HG02884 (cell line): ENCODE data around the gene MTFMT.

Experiments used
- ATAC-seq: cut with Tn5 transposase; IDR thresholded peaks from one replicate; pipeline ENCODE4 v1.9.1; 2021; ENCODE audit warnings: mild to moderate bottlenecking, moderate library complexity; ENCODE audit not compliant: unreplicated experiment

The MTFMT gene

DNA sequence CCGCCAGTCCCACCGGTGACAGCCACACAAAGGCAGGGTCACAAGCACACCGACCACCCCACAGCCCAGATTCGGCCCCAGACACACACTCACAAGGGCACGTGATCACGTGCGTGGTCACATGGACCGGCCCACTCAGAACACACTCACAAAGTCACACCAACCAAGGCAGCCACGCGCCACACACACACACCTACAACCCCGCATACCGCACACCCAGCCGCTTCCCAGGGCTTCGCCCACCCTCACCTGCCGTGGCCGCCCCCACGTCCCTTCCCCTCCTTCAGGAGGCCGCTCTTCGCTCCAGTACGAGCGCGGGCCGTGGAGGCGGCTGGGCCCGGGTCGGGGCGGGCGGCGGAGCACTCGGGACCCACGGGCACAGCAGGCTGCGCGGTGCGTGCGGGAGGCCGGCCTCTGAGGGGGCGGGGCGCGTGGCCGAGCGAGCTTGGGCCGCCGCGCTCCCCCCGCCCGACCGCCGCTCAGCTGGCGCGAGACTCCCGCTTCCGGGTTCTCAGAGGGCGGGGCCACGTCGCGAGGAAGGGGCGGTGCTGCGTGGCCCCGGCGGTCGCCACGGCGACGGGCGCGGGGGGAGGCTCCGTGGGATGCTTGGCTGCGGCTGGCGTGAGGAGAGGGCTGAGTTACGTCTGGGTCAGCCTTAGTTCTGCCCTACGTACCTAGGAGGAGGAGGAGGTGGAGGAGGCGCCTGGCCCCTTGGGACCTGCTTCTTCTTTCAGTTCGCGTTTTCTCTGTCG is 39.8 kb downstream of the MTFMT start, which contains the start of gene SPG21:
Gene SPG21, minus strand, starts transcription at position 499 of the 752 bp plus-strand sequence. CDS start 6,345 bp downstream, outside the sequence.
- peak; percentile 94 for ATAC-seq

DNA sequence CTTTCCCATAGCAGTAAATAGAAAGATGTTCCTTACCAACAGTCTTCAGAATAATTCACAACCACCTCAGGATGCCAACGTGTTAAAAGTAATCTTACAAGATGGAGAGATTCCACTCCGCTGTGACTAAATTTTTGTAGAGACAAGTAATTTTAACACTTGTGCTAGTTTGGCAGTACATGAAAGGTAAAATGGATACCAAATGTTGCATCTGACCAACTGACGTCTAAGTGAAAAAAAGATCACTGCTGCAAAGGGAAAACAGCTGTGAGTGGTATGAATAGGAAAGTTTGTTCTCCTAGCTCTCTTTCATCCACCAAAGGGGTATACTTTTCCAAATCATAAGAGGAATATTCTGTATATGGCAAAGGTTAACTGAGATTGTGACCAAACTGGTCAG is 42.3 kb downstream of the MTFMT start:
- no peak for ATAC-seq

DNA sequence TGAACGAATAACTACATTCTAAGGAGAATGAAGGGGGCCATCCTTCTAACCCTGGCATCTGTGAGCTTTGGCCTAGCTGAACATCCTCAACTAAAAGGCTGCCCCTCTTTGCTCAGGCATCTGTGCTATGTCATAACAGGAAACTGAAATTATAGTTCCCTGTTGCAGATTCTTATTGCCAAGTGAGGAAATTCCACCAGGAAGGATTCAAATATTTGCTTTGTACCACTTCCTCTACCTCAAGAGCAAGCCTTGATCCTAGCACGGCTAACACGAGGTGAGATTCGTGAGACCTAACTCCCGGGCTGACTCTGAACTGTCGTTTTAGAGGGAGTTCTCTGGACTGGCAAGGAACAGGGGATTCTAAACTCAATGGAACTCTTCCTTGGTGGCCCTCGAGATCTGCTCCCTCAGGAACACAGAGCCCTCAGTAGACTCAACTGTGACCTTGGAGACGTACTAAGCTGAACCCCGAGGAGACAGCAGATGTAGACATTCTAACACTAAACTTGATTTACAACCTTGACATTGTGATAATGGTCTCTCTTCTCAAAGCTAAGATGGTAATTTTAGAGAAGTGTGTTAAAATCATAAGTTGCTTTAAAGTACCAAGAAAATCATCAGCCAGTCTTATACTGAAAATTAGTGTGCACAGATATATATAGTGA is 43.9 kb downstream of the MTFMT start:
- no peak for ATAC-seq

DNA sequence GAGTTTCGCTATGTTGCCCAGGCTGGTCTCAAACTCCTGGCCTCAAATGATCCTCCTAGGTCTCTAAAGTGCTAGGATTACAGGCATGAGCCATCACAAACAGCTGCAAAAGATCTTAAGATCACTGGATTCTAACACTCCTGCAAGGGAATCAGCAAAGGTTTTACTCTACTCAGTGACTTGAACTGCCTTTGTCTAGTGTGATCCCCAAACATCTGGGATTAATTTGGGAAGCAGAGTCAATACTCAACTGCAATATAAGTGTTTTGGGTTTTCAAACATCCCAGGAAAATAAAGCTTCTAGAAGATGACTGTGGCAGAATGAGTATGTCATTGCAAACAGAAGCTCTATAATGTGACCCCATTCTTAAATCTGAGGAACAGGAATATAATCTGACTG is 47.0 kb downstream of the MTFMT start:
- ATAC-seq = no peak

DNA sequence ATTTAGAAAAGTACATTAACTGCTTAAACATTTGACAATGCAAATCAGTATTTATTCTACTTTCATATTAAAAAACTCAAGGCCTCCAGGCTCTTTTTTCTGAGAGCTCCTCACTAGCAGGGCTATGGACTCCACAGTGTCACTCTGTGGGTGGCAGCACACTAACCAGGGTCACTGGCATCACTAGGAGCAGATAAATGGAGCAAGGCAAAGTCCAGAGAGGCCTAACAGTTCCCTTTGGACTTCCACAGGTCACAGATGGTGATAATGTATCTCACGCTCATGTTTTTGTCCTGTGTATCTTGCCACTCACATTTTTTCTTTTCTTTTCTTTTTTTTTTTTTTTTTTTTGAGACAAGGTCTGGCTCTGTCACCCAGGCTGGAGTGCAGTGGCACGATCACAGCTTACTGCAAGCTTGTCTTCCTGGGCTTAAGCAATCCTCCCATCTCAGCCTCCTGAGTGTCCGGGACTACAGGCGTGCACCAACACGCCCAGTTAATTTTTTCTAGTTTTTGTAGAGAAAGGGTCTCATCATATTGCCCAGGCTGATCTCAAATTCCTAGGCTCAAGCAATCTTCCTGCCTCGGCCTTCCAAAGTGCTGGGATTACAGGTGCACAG is 47.5 kb downstream of the MTFMT start:
- ATAC-seq = no peak

DNA sequence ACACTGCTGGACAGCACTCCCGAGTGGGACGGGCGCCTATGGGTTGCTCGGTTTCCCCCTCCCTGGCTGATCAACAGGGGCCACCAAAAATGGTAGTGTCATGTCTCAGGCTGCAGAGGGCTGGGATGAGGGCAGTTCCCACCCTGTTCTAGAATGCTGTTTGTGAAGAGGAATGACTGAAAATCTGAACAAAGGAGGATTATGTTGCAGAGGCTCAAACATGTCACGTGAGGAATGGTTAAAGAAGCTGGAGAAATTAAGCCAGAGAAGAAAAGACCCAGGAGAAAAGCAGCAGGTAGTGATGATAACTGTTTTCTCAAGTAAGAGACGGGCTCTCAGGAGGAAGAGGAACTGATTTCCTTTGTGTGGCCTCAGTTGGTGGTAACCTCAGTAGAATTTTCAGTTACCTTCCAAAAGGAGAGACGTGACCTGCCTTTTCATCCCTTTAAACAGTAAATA is 50.2 kb downstream of the MTFMT start:
- no peak for ATAC-seq

DNA sequence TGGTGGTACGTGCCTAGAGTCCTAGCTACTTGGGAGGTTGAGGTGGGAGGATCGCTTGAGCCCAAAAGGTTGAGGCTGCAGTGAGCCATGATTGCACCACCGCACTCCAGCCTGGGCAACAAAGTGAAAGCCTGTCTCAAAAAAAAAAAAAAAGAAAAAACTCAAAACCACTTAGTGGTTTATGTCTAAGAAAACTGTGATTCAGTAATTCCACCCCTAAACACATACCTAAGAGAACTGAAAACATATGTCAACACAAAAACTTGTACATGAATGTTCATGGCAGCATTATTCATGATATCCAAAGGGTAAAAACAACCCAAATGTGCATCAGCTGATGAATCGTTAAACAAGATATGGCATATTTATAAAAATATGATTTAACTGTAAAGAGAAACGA is 54.0 kb downstream of the MTFMT start:
- ATAC-seq = no peak

DNA sequence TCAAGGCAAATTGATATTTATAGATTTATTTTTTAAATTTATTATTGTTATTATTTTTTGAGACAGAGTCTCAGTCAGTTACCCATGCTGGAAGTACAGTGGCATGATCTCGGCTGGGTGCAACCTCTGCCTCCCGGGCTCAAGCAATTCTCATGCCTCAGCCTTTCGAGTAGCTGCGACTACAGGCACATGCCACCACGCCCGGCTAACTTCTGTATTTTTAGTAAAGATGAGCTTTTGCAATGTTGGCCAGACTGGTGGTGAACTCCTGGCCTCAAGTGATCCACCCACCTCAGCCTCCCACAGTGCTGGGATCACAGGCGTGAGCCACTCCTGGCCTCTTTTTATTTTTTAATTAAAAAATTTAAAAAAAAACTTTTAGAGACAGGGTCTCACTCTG is 58.7 kb downstream of the MTFMT start:
- ATAC-seq = no peak

DNA sequence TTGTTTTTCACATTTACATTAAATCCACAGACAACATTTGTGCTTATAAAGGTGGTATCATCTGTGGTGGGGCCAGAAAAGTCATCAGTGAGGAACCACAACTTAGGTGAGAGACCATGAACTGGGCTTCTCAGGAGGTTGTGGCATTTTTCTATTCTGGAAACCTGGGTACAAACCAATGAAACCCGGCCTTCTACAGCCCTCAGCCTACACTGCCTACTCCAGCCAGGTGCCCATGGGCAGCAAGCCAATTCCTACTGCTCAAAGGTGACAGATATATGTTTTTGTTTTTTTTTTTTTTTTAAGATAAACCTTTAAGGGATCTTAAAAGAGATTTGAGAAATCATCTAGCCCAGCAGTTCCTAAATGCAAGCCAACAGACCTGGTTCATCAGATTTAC is 60.0 kb downstream of the MTFMT start:
- ATAC-seq = no peak

DNA sequence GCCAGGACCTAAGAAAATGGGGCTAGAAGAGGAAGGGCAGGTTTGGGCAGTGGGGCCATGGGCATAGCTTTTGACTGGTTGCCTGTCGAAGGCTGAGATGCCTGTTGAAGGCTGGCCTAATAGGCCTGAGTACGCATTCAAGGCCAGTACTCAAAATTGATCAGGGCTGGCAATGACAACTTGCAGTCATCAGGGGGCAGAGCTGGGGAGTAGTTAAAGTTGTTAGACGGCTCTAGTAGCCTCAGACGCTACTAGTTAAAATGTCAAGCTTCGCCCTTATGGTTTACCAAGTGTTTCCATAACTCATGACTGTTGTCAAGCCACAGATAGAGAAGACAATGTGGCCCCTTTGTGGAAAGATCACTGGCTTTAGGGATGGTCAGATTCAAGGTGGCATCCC is 68.4 kb downstream of the MTFMT start:
- no peak for ATAC-seq

DNA sequence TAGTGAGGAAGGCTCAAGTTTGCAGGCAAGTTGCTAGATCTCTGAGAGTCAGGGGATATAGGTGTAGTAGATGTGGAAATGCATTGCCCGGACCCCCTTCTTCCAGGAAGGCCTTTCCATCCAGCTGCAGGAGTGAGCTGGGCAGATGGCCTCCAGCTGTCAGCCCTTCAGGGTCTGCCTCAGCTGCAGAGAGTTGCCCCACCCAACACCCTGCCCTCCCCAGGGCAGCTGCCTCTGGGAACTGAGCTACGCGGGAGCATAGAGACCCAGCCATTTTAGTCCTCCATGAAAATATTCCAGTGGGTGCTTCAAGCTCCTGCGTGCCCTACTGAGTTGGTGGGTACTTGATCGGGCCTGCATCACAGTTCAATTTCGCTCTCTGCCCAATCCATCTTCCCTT is 69.3 kb downstream of the MTFMT start:
- no peak for ATAC-seq

DNA sequence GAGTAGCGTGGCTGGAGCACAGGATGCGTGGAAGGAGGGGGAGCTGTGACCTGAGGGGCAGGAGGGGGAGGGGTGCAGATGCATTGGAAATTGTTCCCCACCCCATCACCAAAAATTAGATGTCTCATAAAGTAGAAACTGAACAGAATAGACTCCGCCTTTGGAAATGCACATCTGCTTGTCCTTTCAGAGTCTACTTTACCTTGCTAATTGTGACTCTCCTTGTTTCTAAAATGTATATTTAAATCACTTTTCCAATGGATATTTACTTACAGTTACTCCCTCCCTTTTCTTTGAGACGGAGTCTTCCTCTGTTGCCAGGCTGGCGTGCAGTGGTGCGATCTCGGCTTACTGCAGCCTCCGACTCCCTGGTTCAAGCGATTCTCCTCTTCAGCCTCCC is 70.3 kb downstream of the MTFMT start:
- no peak for ATAC-seq

DNA sequence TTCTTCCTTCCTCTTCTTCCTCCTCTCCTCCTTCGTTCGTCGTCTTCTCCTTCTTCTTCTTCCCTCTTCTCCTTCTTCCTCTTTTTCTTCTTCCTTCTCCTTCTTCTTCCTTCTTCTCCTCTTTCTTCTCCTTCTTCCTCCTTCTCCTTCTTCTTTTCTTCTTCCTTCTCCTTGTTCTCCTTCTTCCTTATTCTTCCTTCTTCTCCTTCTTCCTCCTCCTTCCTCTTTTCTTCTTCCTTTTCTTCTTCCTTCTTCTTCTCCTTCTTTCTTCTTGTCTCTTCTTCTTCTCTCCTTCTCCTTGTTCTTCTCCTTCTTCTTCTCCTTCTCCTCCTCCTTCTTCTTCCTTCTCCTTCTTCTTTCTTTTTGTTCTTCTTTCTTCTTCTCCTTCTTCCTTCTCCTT is 75.0 kb downstream of the MTFMT start:
- ATAC-seq = no peak

DNA sequence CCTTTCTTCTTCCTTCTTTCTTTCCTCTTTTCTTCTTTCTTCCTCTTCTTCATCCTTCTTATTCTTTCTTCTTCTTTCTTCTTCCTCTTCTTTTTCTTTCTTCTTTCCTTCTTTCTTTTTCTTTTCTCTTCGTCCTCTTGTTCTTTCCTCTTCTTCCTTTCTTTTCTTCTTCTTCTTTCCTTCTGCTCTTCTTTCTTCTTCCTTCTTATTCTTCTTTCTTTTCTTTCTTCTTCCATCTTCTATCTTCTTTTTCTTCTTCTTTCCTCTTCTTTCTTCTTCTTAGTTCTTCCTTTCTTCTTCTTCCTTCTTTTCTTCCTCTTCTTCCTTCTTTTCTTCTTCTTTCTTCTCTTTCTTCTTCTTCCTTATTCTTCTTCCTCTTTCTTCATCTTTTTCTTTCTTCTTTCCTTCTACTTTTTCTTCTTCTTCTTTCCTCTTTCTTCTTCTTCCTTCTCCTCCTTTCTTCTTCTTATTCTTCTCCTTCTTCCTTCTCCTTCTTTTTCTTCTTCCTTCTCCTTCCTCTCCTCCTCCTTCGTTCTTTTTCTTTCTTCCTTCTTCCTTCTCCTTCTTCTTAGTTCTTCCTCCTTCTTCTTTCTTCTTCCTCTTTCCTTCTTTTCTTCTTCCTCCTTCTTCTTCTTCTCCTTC is 77.5 kb downstream of the MTFMT start:
- no peak for ATAC-seq
